GM19463 (cell line): ENCODE measurements around the gene PRR5L.

Experiments
- ATAC-seq: cut with Tn5 transposase; IDR thresholded peaks from one replicate; pipeline ENCODE4 v1.9.1; 2021; ENCODE audit warnings: mild to moderate bottlenecking, moderate library complexity; ENCODE audit not compliant: unreplicated experiment

Gene PRR5L

GRCh38 chr11:36375353-36376008, 79.4 kb downstream of the PRR5L start:
- ATAC-seq: no peak

DNA sequence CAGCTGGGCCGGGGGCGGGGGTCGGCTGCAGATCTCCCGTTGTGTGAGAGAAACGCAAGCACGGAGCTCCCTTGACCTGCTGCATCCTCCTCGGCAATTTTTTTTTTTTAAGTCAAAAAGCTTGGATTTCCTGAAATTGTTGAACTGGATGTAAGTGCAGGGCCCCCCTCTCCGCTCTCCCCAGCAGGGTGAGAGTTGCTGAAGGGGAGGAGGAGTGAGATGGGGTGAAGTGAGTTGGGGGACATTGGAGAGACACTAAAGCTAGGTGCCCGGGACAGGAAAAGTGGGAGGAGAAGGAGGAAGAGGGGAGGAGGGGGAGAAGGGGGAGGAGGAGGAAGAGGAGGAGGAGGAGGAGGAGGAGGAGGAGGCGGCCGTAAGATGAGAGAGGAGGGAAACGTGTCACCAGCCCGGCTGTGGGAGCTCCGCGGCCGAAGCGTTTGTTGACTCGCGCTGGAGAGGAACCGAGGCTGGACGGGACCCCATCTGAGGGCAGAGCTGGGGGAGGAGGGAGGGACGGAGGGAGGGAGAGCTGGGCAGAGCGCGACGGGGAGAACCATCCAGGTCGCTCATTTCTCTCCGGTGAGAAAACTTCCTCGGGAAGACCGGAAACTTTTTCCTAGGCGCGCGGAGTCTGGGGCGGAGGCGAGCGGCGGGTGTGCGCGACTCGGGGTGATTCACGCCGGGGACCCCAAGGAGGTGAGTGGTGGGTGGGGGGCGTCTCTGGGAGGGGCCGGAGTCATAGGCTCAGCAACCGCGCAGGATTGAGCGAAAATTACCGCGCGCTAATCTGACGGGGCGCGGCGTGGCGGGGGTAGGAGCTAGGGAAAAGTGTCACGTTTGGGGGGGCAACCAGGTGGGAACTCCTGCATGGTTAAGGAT, 80.2 kb downstream of the PRR5L start:
- ATAC-seq: no peak

GRCh38 chr11:36376888-36377758, 81.0 kb downstream of the PRR5L start:
- ATAC-seq: peak; percentile 41

DNA sequence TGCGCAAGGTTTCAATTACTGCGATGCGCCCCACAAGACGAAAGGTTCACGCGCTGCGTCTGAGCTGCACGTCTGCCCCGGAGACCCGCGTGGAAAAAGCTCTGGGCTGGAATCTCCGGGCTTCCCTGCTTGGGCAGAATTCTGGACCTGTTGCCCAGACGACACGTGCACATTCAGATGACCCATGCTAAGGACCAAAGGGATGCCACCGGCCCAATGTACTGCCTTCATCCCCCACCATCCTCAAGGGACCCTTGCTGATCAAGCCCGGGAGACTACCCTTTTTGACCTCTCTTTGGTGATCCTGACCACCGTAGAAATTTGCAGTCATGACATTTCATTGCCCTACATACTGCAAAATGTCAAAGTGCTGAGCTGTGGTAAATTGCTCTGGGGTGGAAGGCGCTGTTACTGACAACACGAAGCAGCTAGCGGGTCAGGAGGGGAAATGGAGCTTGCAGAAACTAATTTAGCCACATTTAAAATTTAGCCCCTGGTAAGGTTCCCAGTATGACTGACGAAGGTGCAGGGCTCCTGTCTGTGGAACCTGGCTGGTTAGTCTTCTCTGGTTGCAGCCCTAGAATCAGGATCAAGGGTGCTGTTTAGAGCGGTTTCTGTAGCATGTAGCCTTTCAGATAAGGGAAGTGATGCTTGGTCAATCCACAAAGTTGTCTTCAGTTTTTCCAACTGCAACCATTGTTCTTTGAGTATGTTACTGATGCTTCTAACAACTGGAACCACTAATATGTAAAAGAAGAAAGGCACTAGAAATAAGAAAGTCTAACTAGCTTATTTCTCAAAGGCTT, 81.9 kb downstream of the PRR5L start:
- ATAC-seq: no peak

DNA sequence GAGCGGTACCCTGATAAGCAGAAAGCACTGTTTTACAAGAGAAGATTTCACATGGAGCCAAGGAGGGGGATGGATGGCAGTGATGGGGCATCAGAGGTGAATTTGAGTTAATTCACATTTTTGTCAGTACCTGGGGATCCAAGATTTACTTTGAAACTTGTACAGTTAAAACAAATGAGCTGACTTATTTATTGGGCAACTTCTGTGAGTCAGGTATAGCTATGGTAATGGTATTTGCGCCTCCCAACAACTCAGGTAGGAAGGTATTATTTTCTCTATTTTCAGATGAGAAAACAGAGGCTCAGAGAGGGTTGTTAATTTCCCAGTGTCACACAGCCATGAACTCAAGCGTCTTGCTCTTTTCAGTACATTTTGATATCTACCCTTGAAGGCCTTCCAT, 83.6 kb downstream of the PRR5L start:
- ATAC-seq: no peak

GRCh38 chr11:36380296-36381014, 84.4 kb downstream of the PRR5L start:
- no peak for ATAC-seq

GRCh38 chr11:36381015-36381360, 84.9 kb downstream of the PRR5L start:
- ATAC-seq: no peak

- no peak for ATAC-seq
Observed at GRCh38 chr11:36383195-36383594, 87.1 kb downstream of the PRR5L start.

DNA sequence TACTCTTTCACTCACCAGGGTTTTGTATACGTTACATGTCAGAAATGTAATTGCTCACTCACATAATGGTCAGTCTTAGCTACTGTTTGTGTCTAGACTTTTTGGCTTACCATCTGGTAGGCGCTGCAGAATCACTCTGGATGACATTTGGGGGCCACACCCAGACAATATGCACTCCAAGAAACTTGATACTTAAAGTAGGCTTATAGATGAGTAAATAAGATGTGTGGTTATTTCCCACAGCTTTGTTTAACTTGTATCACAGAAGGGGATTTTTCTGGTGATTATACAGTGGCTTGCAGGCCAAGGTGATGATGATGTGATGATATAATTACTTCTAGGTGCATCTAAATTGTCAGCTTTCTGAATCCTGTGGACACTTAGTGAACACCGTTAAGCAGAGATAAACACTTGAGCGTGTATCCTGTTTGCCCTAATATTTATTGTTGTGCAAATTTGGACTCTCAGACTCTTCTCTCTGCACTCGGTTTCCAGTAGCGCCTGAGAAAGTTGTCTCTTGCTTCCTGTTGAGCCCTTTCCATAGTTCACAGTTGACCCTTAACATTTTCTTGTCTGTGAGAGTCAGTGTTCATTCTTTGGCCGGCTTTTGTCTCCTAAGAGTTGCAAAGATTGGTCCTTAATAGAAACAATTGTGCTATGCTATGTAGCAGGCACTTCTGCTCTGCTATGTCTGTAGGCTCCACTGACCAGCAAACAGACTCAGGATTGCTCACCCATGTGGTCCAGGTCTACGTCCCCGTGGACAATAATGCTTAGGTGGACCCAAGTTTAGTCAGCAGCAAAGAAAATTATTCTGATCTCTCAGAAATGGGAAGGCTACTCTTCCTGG, 89.3 kb downstream of the PRR5L start:
- ATAC-seq: no peak

DNA sequence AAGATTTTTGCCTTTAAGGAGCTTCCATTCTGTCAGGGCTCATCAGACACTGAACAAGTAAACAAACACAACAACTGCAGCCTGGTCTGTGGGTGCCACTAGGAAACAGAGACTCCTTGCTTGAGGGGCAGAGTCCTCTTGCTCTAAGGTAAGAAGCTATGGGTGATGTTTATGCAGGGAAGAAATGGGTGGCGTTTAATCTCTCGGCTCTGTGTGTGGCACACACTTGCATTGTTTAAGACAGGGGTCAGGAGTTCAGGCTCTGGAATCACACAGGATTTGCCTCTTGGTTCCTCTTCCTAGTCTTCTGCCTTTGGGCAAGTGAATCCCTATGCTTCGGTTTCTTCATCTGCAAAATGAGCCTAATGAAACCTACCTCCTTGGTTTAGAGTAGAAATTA, 90.3 kb downstream of the PRR5L start:
- ATAC-seq: no peak

DNA sequence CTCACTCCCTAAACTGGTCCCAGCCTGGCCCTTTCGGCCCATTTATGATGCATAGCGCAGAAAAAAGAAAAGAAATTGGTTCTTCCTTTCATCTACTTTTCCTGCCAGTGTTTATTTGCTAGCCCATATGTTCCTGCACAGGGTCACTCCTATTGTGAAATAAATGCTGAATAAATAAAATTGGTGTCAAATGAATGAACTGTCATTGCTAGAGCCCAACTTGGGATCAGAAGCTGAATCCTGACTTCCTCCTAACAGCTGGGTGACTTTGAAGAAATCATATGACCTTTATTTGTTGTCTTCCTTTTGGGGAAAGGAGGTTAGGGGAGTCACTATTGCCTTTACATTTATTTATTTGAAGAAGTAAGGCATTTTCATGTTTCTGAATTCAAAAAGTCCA, 92.0 kb downstream of the PRR5L start:
- ATAC-seq: no peak

DNA sequence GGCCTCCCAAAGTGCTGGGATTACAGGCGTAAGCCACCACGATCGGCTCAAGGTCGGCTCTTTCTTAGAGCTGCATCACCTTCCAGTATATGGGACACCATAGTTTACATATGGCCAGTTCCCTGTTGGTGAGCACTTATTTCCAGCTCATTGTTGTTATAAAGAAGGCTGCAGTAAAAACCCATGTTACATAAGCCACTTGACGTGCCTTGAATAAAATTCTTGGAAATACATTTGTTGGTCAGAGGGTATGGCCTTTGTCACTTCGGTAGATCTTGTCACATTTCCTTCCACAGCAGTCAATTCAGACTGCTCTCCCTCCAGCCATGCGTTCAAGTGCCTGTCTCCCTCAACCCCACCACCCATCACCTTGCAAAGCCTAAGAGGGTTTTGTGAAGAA, 92.9 kb downstream of the PRR5L start:
- no peak for ATAC-seq

GRCh38 chr11:36389811-36390210, 93.7 kb downstream of the PRR5L start:
- ATAC-seq: peak; percentile 41

GRCh38 chr11:36390963-36391471, 94.9 kb downstream of the PRR5L start:
- no peak for ATAC-seq

DNA sequence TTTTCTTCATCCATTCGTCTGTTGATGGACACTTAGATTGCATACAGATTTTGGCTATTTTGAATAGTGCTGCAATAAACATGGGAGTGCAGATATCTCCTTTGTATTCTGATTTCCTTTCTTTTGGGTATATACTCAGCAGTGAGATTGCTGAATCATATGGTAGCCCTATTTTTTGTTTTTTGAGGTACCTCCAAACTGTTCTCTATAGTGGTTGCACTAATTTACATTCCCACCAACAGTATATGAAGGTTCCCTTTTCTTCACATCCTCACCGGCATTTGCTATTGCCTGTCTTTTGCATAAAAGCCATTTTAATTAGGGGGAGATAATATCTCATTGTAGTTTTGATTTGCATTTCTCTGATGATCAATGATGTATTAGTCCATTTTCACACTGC, 96.1 kb downstream of the PRR5L start:
- no peak for ATAC-seq

DNA sequence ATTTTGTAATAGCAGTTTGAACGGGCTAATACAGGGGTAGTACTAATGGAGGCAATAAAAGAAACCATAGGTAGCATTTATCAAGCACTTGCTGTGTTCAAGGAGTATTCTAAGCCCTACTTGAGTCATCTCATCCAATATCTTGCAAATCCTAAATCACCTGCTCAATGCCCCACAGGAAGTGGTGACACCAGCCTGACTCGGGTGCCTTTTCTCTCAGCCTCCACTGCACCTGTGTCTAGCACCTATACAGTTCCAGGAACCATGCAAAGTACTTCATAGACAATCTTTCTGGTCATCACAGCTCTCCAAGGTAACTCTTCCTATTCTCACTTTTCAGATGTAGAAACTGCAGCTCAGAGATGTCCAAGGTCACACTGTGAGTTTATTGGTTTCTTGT, 98.0 kb downstream of the PRR5L start:
- no peak for ATAC-seq

- no peak for ATAC-seq
Observed at GRCh38 chr11:36394926-36395325, 98.8 kb downstream of the PRR5L start.

DNA sequence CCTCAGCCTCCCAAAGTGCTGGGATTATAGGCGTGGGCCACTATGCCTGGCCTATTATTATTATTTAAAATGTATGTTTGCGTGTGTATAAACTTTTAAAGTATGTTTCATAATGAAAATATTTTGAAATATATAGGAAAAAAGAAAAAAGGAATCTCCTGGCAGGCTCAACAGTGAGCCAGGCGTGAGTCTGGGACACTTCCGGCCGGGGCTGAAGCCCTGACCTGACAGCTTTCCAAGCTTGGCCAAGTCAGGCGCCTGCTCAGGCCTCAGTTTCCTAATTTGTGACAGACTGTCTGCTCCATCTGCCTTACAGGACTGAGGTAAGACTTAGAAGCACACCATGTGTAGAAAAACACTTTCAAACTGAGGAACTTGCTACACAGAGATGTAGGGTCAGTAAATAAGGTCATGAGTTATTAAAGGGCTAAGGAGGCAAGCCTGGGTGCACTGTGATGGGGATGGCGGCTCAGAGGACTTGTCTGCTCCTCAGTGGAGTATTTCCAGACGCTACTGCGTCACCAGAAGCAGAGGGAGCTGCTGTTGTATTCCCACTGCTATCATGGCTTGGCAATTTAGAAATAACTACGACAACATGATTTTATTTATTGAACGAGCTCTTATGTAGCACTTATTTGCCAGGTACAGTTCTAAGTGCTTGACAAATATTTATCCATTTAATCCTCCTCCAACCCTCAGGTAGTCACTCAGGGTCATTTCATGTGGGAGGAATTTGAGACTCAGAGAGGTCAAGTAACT, 100.1 kb downstream of the PRR5L start:
- ATAC-seq: no peak
